WTC11 (cell line): ENCODE data around the gene NAALADL1. TPM values are rescaled to one million over a fixed set of nuclear protein-coding genes. Genes with fewer than 3 reads are reported as not detected.

ENCODE experiments used
- AFF4 ChIP-seq: sonication (generic); formaldehyde crosslinking; IDR thresholded peaks from 2 replicates; pipeline ENCODE4 v1.8.1; 2023; ENCODE audit warnings: mild to moderate bottlenecking, missing genetic modification reagents, borderline replicate concordance
- ARID4B ChIP-seq: sonication (generic); formaldehyde crosslinking; IDR thresholded peaks from 2 replicates; pipeline ENCODE4 v1.8.0; 2023; ENCODE audit warnings: missing genetic modification reagents, mild to moderate bottlenecking, borderline replicate concordance
- ATF1 ChIP-seq: sonication (generic); formaldehyde crosslinking; IDR thresholded peaks from 2 replicates; pipeline ENCODE4 v1.8.1; 2023; ENCODE audit warnings: mild to moderate bottlenecking, moderate library complexity, missing genetic modification reagents
- ATF2 ChIP-seq: sonication (generic); formaldehyde crosslinking; IDR thresholded peaks from 2 replicates; pipeline ENCODE4 v1.8.1; 2022; ENCODE audit warnings: low read depth, missing genetic modification reagents, borderline replicate concordance
- CBFB ChIP-seq: sonication (generic); formaldehyde crosslinking; IDR thresholded peaks from 2 replicates; pipeline ENCODE4 v1.8.1; 2022; ENCODE audit warnings: mild to moderate bottlenecking, low read depth, missing genetic modification reagents
- E2F5 ChIP-seq: sonication (generic); formaldehyde crosslinking; IDR thresholded peaks from 2 replicates; pipeline ENCODE4 v1.8.1; 2022; ENCODE audit warnings: mild to moderate bottlenecking, moderate library complexity, missing genetic modification reagents
- ERG ChIP-seq: fragments of 250-450 bp; sonication (Bioruptor Pico); IDR thresholded peaks from 2 replicates; pipeline ENCODE4 v1.8.0; 2021; ENCODE audit warnings: mild to moderate bottlenecking
- FOXJ3 ChIP-seq: sonication (generic); formaldehyde crosslinking; IDR thresholded peaks from 2 replicates; pipeline ENCODE4 v1.9.0; 2021; ENCODE audit warnings: missing genetic modification reagents, mild to moderate bottlenecking, borderline replicate concordance
- JAZF1 ChIP-seq: fragments of 250-450 bp; sonication (Bioruptor Pico); IDR thresholded peaks from 2 replicates; pipeline ENCODE4 v1.9.0; 2021; ENCODE audit warnings: moderate library complexity, mild to moderate bottlenecking, inconsistent platforms
- JUN ChIP-seq: sonication (generic); formaldehyde crosslinking; IDR thresholded peaks from 2 replicates; pipeline ENCODE4 v1.8.0; 2023; ENCODE audit warnings: mild to moderate bottlenecking, missing genetic modification reagents
- MLX ChIP-seq: sonication (generic); formaldehyde crosslinking; IDR thresholded peaks from 2 replicates; pipeline ENCODE4 v1.8.1; 2023; ENCODE audit warnings: mild to moderate bottlenecking, missing genetic modification reagents, moderate library complexity
- MYBL2 ChIP-seq: sonication (generic); formaldehyde crosslinking; IDR thresholded peaks from 2 replicates; pipeline ENCODE4 v1.8.1; 2023; ENCODE audit warnings: mild to moderate bottlenecking, moderate library complexity, missing genetic modification reagents
- NR3C1 ChIP-seq: sonication (generic); formaldehyde crosslinking; conservative IDR thresholded peaks from 2 replicates; pipeline ENCODE4 v1.8.1; 2023; ENCODE audit warnings: low read depth, mild to moderate bottlenecking, missing genetic modification reagents
- PRRX2 ChIP-seq: fragments of 250-450 bp; sonication (Bioruptor Pico); IDR thresholded peaks from 2 replicates; pipeline ENCODE4 v1.8.0; 2021; ENCODE audit warnings: mild to moderate bottlenecking
- SOX15 ChIP-seq: fragments of 250-450 bp; sonication (Bioruptor Pico); IDR thresholded peaks from 2 replicates; pipeline ENCODE4 v1.9.0; 2021; ENCODE audit warnings: mild to moderate bottlenecking
- TEAD1 ChIP-seq: sonication (generic); formaldehyde crosslinking; IDR thresholded peaks from 2 replicates; pipeline ENCODE4 v1.8.0; 2022; ENCODE audit warnings: mild to moderate bottlenecking, missing genetic modification reagents
- ZBTB43 ChIP-seq: sonication (generic); formaldehyde crosslinking; IDR thresholded peaks from 2 replicates; pipeline ENCODE4 v1.8.1; 2023; ENCODE audit warnings: mild to moderate bottlenecking, missing genetic modification reagents
- ZNF232 ChIP-seq: sonication (generic); formaldehyde crosslinking; IDR thresholded peaks from 2 replicates; pipeline ENCODE4 v1.8.0; 2022; ENCODE audit warnings: mild to moderate bottlenecking, missing genetic modification reagents
- ZNF512 ChIP-seq: sonication (generic); formaldehyde crosslinking; IDR thresholded peaks from 2 replicates; pipeline ENCODE4 v1.8.1; 2022; ENCODE audit warnings: missing genetic modification reagents, borderline replicate concordance
- total RNA-seq: library from RNA; stranded (reverse); gene quantifications from 3 replicates; pipeline ENCODE4 v1.2.3, GENCODE V29; 2021

NAALADL1 gene
- total RNA-seq, 1 experiment from 2014 or later, result 4.5 TPM

GRCh38 chr11:65040847-65041622 lies 17.3 kb downstream of the NAALADL1 start, which contains the start of gene SAC3D1 (continued):
- TF ChIP-seq AFF4 (no peak), ZBTB43 (CRISPR knock-in tag) (no peak), E2F5 (CRISPR knock-in tag) (peak; percentile 43), ZNF232 (CRISPR knock-in tag) (no peak), ATF1 (0 out of 2 replicates have a peak, but pooled peaks have one; percentile 60), CBFB (CRISPR knock-in tag) (0 out of 2 replicates have a peak, but pooled peaks have one; percentile 85), ZNF512 (no peak), FOXJ3 (CRISPR knock-in tag) (no peak), TEAD1 (CRISPR knock-in tag) (no peak), JUN (CRISPR knock-in tag) (peak; percentile 40; the same call in 1 of the 2 replicates), SOX15 (CRISPR knock-in tag) (no peak), NR3C1 (CRISPR knock-in tag) (no peak; the same call in 1 of the 2 replicates), PRRX2 (CRISPR knock-in tag) (0 out of 2 replicates have a peak, but pooled peaks have one; percentile 25), ARID4B (CRISPR knock-in tag) (0 out of 2 replicates have a peak, but pooled peaks have one; percentile 58), MLX (CRISPR knock-in tag) (no peak), MYBL2 (peak; percentile 90; the same call in 1 of the 2 replicates), JAZF1 (no peak), ATF2 (CRISPR knock-in tag) (no peak), ERG (CRISPR knock-in tag) (no peak)
